ENCODE results near the gene TEX51.

TEX51 gene

GRCh38 chr2:126916744-126917143 is 18.1 kb downstream of the TEX51 start:
- no peak overlapping the region for H3K4me3 ChIP-seq (ENCODE audit: low read length)
- TF ChIP-seq, protein P1, sequence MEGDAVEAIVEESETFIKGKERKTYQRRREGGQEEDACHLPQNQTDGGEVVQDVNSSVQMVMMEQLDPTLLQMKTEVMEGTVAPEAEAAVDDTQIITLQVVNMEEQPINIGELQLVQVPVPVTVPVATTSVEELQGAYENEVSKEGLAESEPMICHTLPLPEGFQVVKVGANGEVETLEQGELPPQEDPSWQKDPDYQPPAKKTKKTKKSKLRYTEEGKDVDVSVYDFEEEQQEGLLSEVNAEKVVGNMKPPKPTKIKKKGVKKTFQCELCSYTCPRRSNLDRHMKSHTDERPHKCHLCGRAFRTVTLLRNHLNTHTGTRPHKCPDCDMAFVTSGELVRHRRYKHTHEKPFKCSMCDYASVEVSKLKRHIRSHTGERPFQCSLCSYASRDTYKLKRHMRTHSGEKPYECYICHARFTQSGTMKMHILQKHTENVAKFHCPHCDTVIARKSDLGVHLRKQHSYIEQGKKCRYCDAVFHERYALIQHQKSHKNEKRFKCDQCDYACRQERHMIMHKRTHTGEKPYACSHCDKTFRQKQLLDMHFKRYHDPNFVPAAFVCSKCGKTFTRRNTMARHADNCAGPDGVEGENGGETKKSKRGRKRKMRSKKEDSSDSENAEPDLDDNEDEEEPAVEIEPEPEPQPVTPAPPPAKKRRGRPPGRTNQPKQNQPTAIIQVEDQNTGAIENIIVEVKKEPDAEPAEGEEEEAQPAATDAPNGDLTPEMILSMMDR (conservative IDR thresholded peaks at IDR 0.05; ENCODE audit: low read length) = no peak
- DNase-seq (ENCODE audit: low read depth) = no peak

DNA sequence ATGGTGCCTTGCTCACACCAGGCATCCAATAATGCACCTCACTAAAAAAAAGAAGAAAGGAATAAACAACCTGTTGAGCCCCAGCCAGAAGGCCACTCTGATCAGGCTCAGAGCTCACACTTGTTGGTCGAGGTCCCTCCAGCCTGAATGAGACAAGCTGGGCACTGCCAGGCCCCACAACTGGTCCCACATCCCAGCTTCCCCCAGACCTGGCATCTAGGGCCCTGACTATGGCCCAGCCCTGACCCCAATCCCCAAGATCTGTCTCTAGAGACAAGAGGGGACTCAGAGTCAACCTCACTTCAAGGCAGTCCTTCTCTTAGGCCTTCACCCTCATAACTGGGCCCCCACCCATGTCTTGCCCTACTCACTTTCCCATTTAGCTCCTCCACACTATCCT is 22.4 kb downstream of the TEX51 start:
- DNase-seq (ENCODE audit: low read depth) = no peak
- TF ChIP-seq, protein P1 (conservative IDR thresholded peaks at IDR 0.05; ENCODE audit: low read length) = no peak
- H3K4me3 ChIP-seq (ENCODE audit: low read length) = no peak overlapping the region

DNA sequence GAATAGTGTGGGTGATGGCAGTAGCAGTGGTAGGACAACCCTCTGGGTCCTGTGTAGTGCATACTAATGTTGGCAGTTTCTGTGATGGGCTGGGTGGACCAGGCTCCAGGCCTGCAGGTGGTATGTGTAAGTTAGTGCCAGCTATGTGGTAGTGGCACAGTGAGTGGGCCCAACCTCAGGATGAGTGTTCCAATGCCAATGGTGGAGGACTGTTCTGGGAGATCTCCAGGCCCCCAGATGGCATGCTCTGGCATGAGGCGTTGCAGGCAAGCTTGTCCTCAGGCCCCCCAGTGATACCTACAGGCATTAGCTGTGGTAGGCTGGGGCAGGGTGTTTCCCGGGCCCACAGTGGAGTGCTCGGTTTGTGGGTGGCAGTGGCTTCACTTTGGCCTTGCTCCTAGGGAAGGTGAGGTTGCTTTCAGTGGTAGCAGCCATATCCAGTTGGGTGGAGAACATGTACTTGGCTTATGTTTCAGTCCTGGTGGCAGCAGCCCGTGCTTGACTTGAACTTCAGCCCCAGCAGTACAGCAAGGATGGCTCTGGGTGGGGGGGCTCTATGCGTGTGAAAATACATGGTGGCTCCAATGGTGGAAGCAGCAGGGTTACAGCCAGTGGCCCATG is 32.4 kb downstream of the TEX51 start:
- H3K4me3 ChIP-seq (ENCODE audit: low read length) = no peak overlapping the region
- no peak for DNase-seq (ENCODE audit: low read depth)
- TF ChIP-seq, protein P1 (conservative IDR thresholded peaks at IDR 0.05; ENCODE audit: low read length) = no peak

- no peak overlapping the region for H3K4me3 ChIP-seq (ENCODE audit: low read length)
- TF ChIP-seq, protein P1 (conservative IDR thresholded peaks at IDR 0.05; ENCODE audit: low read length) = no peak
- DNase-seq (ENCODE audit: low read depth) = no peak
Measured at GRCh38 chr2:126932529-126932928, 33.8 kb downstream of the TEX51 start.

GRCh38 chr2:126932966-126933710 is 34.4 kb downstream of the TEX51 start:
- TF ChIP-seq, protein P1 (conservative IDR thresholded peaks at IDR 0.05; ENCODE audit: low read length) = no peak
- no peak for DNase-seq (ENCODE audit: low read depth)
- H3K4me3 ChIP-seq (ENCODE audit: low read length) = no peak overlapping the region

DNA sequence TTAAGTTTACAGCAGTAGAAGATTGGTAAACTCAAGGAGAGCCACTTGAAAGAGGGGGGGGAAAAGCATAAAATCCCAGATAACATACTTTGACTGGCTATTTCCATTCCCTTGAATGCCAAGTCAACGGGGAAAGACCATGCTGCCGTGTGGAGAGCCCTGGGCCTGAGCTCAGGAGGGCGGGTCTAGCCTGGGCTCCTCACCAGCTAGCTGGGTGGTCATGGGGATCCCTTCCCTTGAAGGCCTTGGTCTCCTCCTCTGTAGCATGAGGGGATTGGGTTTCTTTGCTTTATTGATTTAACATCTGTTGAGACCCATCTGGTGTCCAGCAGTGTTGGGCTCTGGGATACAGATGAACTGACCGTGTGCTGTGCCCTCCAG is 35.0 kb downstream of the TEX51 start:
- no peak overlapping the region for H3K4me3 ChIP-seq (ENCODE audit: low read length)
- TF ChIP-seq, protein P1 (conservative IDR thresholded peaks at IDR 0.05; ENCODE audit: low read length) = no peak
- no peak for DNase-seq (ENCODE audit: low read depth)

- TF ChIP-seq, protein P1 (conservative IDR thresholded peaks at IDR 0.05; ENCODE audit: low read length) = no peak
- H3K4me3 ChIP-seq (ENCODE audit: low read length) = no peak overlapping the region
- no peak for DNase-seq (ENCODE audit: low read depth)
Measured at GRCh38 chr2:126934809-126935208, 36.1 kb downstream of the TEX51 start.

All from AG10803 (cell line).